AML-193 (cell line): ENCODE data around the gene FOXP3.

Experiments
- DNase-seq, 2 experiments: peaks; one replicate each; lab custom pipeline; 2025; lab: John Stamatoyannopoulos, UW

Gene FOXP3

GRCh38 chrX:49214416-49214815 lies 50.1 kb downstream of the FOXP3 start:
- DNase-seq, result no peak

DNA sequence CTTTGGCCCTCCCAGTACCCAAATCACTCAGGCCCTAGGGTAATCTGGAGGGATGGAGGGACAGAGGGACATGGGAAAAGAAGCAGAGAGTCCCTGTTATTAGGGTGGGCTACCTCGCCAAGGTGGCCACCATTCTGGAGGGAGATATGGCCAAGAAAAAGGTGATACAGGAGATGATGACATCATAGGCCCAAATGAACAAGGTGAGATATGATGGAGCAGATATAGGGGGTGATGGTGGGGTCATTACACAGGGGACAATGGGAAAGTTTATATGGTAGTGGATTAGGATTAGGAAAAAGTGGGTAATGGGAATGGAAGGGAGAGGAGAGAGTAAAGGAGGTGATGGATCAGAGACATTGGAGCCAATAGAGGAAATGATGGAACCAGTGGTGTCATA lies 51.6 kb downstream of the FOXP3 start:
- no peak for DNase-seq

- DNase-seq, result no peak
Observed at GRCh38 chrX:49212209-49212608, 52.3 kb downstream of the FOXP3 start.

- no peak for DNase-seq
Observed at GRCh38 chrX:49211074-49211473, 53.4 kb downstream of the FOXP3 start.

- DNase-seq, result no peak
Observed at GRCh38 chrX:49210406-49210805, 54.1 kb downstream of the FOXP3 start.

DNA sequence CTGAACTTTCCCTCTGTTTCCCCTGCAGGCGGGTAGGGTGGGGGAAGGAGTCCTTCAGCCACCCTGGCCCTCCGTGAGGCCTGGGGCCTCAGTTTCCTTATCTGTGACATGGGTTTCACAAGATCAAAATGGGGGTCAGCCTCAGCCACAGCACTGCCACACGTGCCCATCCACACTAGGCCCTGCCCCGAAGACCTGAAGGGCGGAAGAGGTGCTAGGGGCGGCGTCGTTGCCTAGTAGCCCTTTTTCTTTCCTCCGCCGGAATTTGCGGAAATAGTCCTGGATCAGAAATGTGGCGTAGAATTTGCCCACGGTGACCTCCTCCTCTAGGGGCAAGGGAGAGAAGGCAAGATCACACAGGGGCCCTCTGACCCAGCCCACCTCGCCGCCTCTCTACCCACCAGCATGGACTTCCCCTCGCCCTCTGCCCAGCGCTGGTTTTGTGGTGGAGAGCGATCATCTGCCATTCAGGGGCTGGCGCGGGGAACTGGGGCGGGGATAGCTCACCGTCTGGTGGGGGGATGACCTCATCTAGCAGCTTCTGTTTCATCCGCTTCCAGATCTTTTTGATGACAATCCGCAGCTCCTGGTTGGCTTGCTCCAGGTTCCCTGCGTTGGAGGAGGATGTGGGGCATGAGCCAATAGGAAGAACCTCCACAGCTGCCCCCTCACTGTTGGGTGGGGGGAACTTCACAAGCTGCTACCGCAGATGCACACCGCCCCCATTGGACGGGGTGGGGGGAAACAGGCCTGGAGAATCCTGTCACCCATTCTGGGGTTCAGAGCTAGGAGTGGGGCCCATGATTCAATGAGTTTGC lies 54.9 kb downstream of the FOXP3 start:
- no peak for DNase-seq

DNA sequence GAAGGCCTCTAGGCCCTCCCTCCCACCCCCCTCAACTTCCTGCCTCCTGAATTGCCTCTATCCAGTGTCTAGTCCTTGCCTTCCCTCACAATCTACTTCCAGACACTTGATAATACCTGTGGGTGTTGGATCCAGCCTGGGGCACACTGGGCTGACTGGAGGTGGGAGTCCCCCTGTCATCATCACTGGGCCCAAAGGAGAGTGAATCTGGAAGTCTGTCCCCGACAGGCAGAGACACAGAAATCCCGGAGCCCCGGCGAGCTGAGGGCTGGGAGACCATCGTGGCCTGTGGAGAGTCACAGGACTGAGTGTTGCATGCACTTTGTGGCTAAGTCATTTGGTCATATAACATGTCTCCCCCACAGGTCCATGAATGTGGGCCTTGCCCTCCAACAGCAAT lies 56.1 kb downstream of the FOXP3 start:
- no peak for DNase-seq

- no peak for DNase-seq
Observed at GRCh38 chrX:49206543-49206942, 58.0 kb downstream of the FOXP3 start.

GRCh38 chrX:49205443-49205842 lies 59.1 kb downstream of the FOXP3 start:
- no peak for DNase-seq

GRCh38 chrX:49204709-49205108 lies 59.8 kb downstream of the FOXP3 start:
- no peak for DNase-seq

DNA sequence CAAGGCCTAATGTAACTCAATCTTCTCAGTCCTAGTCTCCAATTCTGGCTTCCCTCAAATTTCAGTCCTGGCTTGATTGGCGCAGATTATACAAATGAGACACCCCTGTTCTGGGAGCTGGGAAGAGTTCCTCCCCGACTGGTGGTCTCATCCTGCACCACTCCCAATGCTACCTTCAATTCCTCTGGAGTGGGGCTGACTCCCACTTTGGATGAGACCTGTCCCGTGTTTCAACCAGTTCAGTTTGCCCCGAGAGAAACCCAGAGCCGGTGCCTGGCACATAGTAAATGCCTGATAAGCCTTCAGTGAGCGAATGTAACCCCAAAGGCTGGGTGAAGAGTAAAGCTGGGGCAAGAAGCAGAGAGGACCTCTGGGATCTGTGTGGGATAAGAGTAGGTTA lies 60.5 kb downstream of the FOXP3 start:
- DNase-seq, result no peak

GRCh38 chrX:49203536-49203935 lies 61.0 kb downstream of the FOXP3 start:
- DNase-seq, result no peak

DNA sequence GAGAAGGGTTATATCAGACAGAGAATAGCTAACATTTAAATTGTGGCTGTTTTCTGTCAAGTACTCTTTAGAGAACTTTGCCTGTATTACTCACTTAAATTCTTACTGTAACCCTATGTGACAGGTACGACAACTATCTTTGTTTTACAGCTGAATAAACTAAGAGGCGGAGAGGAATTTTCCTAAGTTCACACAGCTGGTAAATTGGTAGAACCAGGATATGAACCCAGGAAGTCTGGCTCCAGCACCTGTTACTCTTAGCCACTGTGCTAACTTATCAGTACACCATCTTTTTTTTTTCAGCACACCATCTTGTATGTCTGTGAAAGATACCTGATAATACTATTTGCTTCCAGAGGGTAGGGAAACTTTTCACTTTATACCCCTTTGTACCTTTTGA lies 62.5 kb downstream of the FOXP3 start:
- DNase-seq, result no peak
